SU-DHL-6 (cell line): ENCODE data around the gene MRM1.

Experiments used
- EZH2phosphoT487 ChIP-seq: fragments of 200-600 bp; sonication (generic), shearing (Covaris generic); conservative IDR thresholded peaks from 2 replicates; pipeline ENCODE4 v1.6.1; 2018; ENCODE audit warnings: mild to moderate bottlenecking, antibody characterized with exemption, low read length, moderate library complexity, mixed read lengths
- TF ChIP-seq, protein P1 (sequence below): fragments of 200-600 bp; sonication (generic); IDR thresholded peaks from one replicate; pipeline ENCODE4 v1.5.1; 2017; ENCODE audit warnings: antibody characterized with exemption, mild to moderate bottlenecking, low read length, moderate library complexity; ENCODE audit not compliant: insufficient read depth, poor library complexity, severe bottlenecking

DNA sequence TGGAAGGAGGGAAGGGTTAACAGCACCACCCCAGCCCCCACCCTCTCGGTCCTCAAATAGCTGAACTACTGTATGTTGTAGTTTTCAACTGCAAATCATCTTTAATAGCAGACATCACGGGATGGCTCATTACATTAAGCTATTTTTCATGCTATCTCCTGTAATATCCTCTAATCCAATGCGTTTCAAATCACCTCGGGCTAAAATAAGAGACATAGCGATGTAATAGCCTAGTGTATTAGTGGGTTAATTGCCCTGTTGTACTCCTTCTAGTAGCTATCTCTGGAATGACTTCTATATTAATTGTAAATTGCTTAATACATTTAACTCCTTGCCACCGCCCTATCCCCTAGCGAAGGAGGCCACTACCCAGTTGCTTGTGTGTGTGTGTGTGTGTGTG lies 54.3 kb downstream of the MRM1 start:
- TF ChIP-seq, protein P1, sequence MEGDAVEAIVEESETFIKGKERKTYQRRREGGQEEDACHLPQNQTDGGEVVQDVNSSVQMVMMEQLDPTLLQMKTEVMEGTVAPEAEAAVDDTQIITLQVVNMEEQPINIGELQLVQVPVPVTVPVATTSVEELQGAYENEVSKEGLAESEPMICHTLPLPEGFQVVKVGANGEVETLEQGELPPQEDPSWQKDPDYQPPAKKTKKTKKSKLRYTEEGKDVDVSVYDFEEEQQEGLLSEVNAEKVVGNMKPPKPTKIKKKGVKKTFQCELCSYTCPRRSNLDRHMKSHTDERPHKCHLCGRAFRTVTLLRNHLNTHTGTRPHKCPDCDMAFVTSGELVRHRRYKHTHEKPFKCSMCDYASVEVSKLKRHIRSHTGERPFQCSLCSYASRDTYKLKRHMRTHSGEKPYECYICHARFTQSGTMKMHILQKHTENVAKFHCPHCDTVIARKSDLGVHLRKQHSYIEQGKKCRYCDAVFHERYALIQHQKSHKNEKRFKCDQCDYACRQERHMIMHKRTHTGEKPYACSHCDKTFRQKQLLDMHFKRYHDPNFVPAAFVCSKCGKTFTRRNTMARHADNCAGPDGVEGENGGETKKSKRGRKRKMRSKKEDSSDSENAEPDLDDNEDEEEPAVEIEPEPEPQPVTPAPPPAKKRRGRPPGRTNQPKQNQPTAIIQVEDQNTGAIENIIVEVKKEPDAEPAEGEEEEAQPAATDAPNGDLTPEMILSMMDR: no peak
- no peak for TF ChIP-seq EZH2phosphoT487
